HG03025 (cell line): ENCODE data around the gene MAPK8IP1.
"Not testable (repeated sequence)": the region's sequence is repeated elsewhere in the genome, so short reads cannot be mapped to it uniquely, and the experiment has no call there.

ENCODE experiments used
- ATAC-seq: cut with Tn5 transposase; IDR thresholded peaks from one replicate; pipeline ENCODE4 v1.9.1; 2021; ENCODE audit warnings: mild to moderate bottlenecking, moderate library complexity; ENCODE audit not compliant: unreplicated experiment, low FRiP score

Gene MAPK8IP1

GRCh38 chr11:45905576-45905975 is 20.1 kb downstream of the MAPK8IP1 start:
- not testable (repeated sequence) for ATAC-seq

GRCh38 chr11:45906096-45906682 is 20.7 kb downstream of the MAPK8IP1 start:
- ATAC-seq = no peak

GRCh38 chr11:45906965-45907611 is 21.6 kb downstream of the MAPK8IP1 start, which contains the start of gene FREY1:
TSS of gene FREY1 (minus strand) at chr11:45907271. CDS start at chr11:45907245, 26 bp downstream.
- ATAC-seq = no peak

GRCh38 chr11:45907911-45908370 is 22.5 kb downstream of the MAPK8IP1 start:
- no peak for ATAC-seq

GRCh38 chr11:45909594-45910475 is 24.4 kb downstream of the MAPK8IP1 start:
- no peak for ATAC-seq

- no peak for ATAC-seq
Measured at GRCh38 chr11:45910623-45911022, 25.2 kb downstream of the MAPK8IP1 start.

GRCh38 chr11:45913514-45913913 is 28.1 kb downstream of the MAPK8IP1 start:
- ATAC-seq = no peak

GRCh38 chr11:45913942-45914635 is 28.6 kb downstream of the MAPK8IP1 start:
- ATAC-seq = no peak

GRCh38 chr11:45915446-45915845 is 30.0 kb downstream of the MAPK8IP1 start:
- ATAC-seq = no peak

GRCh38 chr11:45917286-45917622 is 31.8 kb downstream of the MAPK8IP1 start:
- ATAC-seq = no peak

GRCh38 chr11:45917623-45918330 is 32.3 kb downstream of the MAPK8IP1 start, which contains the start of gene PEX16:
TSS of gene PEX16 (minus strand) at chr11:45917877. CDS start at chr11:45917811, 66 bp downstream.
- ATAC-seq = peak; percentile 76

- ATAC-seq = peak; percentile 6
Measured at GRCh38 chr11:45918331-45918941, 33.0 kb downstream of the MAPK8IP1 start.

GRCh38 chr11:45918962-45919675 is 33.7 kb downstream of the MAPK8IP1 start:
- ATAC-seq = no peak

GRCh38 chr11:45919806-45920530 is 34.5 kb downstream of the MAPK8IP1 start:
- no peak for ATAC-seq

- no peak for ATAC-seq
Measured at GRCh38 chr11:45920531-45921477, 35.4 kb downstream of the MAPK8IP1 start.

GRCh38 chr11:45921561-45922424 is 36.3 kb downstream of the MAPK8IP1 start:
- no peak for ATAC-seq
